IPS-NIHi7 (cell line): ENCODE measurements around the gene AGMO.
"Not testable (repeated sequence)": the region's sequence is repeated elsewhere in the genome, so short reads cannot be mapped to it uniquely, and the experiment has no call there.

Experiments used
- DNase-seq: peaks from one replicate; pipeline ENCODE4 v3.0.0; 2012; ENCODE audit warnings: mixed read lengths; ENCODE audit errors: extremely low spot score

The AGMO gene

GRCh38 chr7:15326044-15326644, 235.7 kb downstream of the AGMO start:
- peak; percentile 12 for DNase-seq

- DNase-seq = no peak
Measured at GRCh38 chr7:15323550-15323949, 238.3 kb downstream of the AGMO start.

- no peak for DNase-seq
Measured at GRCh38 chr7:15317215-15317614, 244.6 kb downstream of the AGMO start.

- no peak for DNase-seq
Measured at GRCh38 chr7:15315678-15316077, 246.1 kb downstream of the AGMO start.

GRCh38 chr7:15314922-15315321, 246.9 kb downstream of the AGMO start:
- no peak for DNase-seq

GRCh38 chr7:15313361-15313760, 248.5 kb downstream of the AGMO start:
- DNase-seq = no peak

GRCh38 chr7:15309872-15310271, 251.9 kb downstream of the AGMO start:
- DNase-seq = no peak

- no peak for DNase-seq
Measured at GRCh38 chr7:15308821-15309220, 253.0 kb downstream of the AGMO start.

GRCh38 chr7:15306296-15306695, 255.5 kb downstream of the AGMO start:
- no peak for DNase-seq

- peak; percentile 36 for DNase-seq
Measured at GRCh38 chr7:15305002-15305600, 256.7 kb downstream of the AGMO start.

- no peak for DNase-seq
Measured at GRCh38 chr7:15303357-15303756, 258.5 kb downstream of the AGMO start.

- DNase-seq = not testable (repeated sequence)
Measured at GRCh38 chr7:15300986-15301385, 260.8 kb downstream of the AGMO start.

- no peak for DNase-seq
Measured at GRCh38 chr7:15292138-15292537, 269.7 kb downstream of the AGMO start.

GRCh38 chr7:15291699-15292098, 270.1 kb downstream of the AGMO start:
- DNase-seq = no peak

- DNase-seq = no peak
Measured at GRCh38 chr7:15288741-15289140, 273.1 kb downstream of the AGMO start.

- DNase-seq = no peak
Measured at GRCh38 chr7:15284396-15284795, 277.4 kb downstream of the AGMO start.

- DNase-seq = peak; percentile 17
Measured at GRCh38 chr7:15280078-15280733, 281.6 kb downstream of the AGMO start.

- no peak for DNase-seq
Measured at GRCh38 chr7:15279640-15280039, 282.2 kb downstream of the AGMO start.

- no peak for DNase-seq
Measured at GRCh38 chr7:15257689-15258088, 304.1 kb downstream of the AGMO start.

- DNase-seq = no peak
Measured at GRCh38 chr7:15252181-15252580, 309.6 kb downstream of the AGMO start.

GRCh38 chr7:15248514-15248913, 313.3 kb downstream of the AGMO start:
- no peak for DNase-seq

- DNase-seq = no peak
Measured at GRCh38 chr7:15245831-15246230, 316.0 kb downstream of the AGMO start.

- DNase-seq = no peak
Measured at GRCh38 chr7:15239801-15240200, 322.0 kb downstream of the AGMO start.
